ENCODE data around the gene RXRA. TPM values are rescaled to one million over a fixed set of nuclear protein-coding genes. Genes with fewer than 3 reads are reported as not detected.

Gene RXRA
- total and polyA plus RNA-seq, 2 of the 13 experiments (the other 11 are each of a cell fraction or from before 2014, with no cell fraction given), result 18.9 to 29.2 TPM

DNA sequence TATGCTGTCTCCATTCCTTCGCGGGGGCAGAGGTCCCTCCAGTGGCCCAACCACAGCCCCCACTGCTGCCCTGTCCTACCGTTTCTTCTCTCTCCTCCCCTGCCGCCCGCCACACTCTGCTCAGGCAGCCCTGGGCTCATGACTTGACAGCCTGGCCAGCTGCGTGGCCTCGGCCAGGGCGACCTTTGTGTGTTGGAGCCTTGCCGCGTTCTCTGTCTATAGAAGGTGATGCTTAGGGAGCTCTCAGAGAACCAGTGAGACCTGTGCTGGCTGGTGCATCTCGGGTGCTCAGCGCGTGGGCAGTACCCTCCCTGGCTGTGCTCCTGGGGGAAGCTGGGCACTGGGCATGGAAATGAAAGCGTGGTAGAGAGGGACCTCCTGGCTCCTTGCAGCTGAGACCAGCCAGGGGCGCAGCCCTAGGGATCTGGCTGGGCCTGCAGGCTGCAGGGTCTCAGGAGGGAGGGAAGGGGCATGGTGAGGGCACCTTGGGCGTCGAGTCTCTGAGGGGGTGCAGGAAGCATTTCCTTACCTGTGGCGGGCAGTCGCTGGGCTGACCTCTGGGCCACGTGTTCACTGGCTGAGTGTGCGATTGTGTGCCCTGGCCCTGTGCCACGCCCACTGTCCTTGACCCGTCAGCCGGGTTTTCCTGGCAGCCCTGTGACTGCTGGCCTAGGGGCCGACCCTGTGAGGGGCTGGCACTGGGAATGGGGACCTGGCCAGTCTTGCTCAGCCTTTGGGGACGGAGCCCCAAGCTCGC, 50.3 kb downstream of the RXRA start (continued):
- no peak for TF ChIP-seq ASH2L (IDR thresholded peaks at IDR 0.05; ENCODE audit: insufficient read length, low read depth, low read length)
- no peak for TF ChIP-seq STAT5B (CRISPR knock-in tag; IDR thresholded peaks at IDR 0.05)
- TF ChIP-seq, protein P1, sequence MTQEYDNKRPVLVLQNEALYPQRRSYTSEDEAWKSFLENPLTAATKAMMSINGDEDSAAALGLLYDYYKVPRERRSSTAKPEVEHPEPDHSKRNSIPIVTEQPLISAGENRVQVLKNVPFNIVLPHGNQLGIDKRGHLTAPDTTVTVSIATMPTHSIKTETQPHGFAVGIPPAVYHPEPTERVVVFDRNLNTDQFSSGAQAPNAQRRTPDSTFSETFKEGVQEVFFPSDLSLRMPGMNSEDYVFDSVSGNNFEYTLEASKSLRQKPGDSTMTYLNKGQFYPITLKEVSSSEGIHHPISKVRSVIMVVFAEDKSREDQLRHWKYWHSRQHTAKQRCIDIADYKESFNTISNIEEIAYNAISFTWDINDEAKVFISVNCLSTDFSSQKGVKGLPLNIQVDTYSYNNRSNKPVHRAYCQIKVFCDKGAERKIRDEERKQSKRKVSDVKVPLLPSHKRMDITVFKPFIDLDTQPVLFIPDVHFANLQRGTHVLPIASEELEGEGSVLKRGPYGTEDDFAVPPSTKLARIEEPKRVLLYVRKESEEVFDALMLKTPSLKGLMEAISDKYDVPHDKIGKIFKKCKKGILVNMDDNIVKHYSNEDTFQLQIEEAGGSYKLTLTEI (CRISPR knock-in tag; conservative IDR thresholded peaks at IDR 0.05), result no peak
- TF ChIP-seq PHB2 (IDR thresholded peaks at IDR 0.05; ENCODE audit: partially characterized antibody), result no peak
- TF ChIP-seq HOXA3 (CRISPR knock-in tag; IDR thresholded peaks at IDR 0.05), result no peak
- no peak for TF ChIP-seq PCBP1 (IDR thresholded peaks at IDR 0.05; ENCODE audit: borderline replicate concordance, low read depth, low read length)
- no peak for TF ChIP-seq ZNF317 (CRISPR knock-in tag; IDR thresholded peaks at IDR 0.05)
- TF ChIP-seq KMT2B (CRISPR knock-in tag; IDR thresholded peaks at IDR 0.05), result no peak
- TF ChIP-seq ZBTB3 (CRISPR knock-in tag; IDR thresholded peaks at IDR 0.05; ENCODE audit: borderline replicate concordance, low read depth), result no peak
- no peak for TF ChIP-seq FOXK2 (IDR thresholded peaks at IDR 0.05)
- no peak for TF ChIP-seq CEBPG (CRISPR knock-in tag; IDR thresholded peaks at IDR 0.05)
- TF ChIP-seq ARHGAP35 (CRISPR knock-in tag; IDR thresholded peaks at IDR 0.05; ENCODE audit: borderline replicate concordance), result no peak
- TF ChIP-seq ZKSCAN5 (CRISPR knock-in tag; IDR thresholded peaks at IDR 0.05), result no peak
- TF ChIP-seq TP53 (CRISPR knock-in tag; conservative IDR thresholded peaks at IDR 0.05), result no peak
- TF ChIP-seq ZNF263 (CRISPR knock-in tag; IDR thresholded peaks at IDR 0.05), result no peak
- TF ChIP-seq, protein P2, sequence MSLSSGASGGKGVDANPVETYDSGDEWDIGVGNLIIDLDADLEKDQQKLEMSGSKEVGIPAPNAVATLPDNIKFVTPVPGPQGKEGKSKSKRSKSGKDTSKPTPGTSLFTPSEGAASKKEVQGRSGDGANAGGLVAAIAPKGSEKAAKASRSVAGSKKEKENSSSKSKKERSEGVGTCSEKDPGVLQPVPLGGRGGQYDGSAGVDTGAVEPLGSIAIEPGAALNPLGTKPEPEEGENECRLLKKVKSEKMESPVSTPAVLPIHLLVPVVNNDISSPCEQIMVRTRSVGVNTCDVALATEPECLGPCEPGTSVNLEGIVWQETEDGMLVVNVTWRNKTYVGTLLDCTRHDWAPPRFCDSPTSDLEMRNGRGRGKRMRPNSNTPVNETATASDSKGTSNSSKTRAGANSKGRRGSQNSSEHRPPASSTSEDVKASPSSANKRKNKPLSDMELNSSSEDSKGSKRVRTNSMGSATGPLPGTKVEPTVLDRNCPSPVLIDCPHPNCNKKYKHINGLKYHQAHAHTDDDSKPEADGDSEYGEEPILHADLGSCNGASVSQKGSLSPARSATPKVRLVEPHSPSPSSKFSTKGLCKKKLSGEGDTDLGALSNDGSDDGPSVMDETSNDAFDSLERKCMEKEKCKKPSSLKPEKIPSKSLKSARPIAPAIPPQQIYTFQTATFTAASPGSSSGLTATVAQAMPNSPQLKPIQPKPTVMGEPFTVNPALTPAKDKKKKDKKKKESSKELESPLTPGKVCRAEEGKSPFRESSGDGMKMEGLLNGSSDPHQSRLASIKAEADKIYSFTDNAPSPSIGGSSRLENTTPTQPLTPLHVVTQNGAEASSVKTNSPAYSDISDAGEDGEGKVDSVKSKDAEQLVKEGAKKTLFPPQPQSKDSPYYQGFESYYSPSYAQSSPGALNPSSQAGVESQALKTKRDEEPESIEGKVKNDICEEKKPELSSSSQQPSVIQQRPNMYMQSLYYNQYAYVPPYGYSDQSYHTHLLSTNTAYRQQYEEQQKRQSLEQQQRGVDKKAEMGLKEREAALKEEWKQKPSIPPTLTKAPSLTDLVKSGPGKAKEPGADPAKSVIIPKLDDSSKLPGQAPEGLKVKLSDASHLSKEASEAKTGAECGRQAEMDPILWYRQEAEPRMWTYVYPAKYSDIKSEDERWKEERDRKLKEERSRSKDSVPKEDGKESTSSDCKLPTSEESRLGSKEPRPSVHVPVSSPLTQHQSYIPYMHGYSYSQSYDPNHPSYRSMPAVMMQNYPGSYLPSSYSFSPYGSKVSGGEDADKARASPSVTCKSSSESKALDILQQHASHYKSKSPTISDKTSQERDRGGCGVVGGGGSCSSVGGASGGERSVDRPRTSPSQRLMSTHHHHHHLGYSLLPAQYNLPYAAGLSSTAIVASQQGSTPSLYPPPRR (CRISPR knock-in tag; IDR thresholded peaks at IDR 0.05; ENCODE audit: borderline replicate concordance), result no peak
- TF ChIP-seq ZNF10 (CRISPR knock-in tag; IDR thresholded peaks at IDR 0.05; ENCODE audit: borderline replicate concordance, low read depth), result no peak
- TF ChIP-seq ZNF543 (CRISPR knock-in tag; IDR thresholded peaks at IDR 0.05), result no peak
- no peak for TF ChIP-seq MEIS1 (CRISPR knock-in tag; IDR thresholded peaks at IDR 0.05; ENCODE audit: borderline replicate concordance)
- TF ChIP-seq ZNF354B (CRISPR knock-in tag; IDR thresholded peaks at IDR 0.05), result no peak
- TF ChIP-seq ELF4 (CRISPR knock-in tag; IDR thresholded peaks at IDR 0.05; ENCODE audit: borderline replicate concordance), result no peak
- no peak for TF ChIP-seq ZSCAN20 (CRISPR knock-in tag; IDR thresholded peaks at IDR 0.05; ENCODE audit: borderline replicate concordance)
- TF ChIP-seq ZKSCAN8 (CRISPR knock-in tag; IDR thresholded peaks at IDR 0.05; ENCODE audit: borderline replicate concordance), result no peak
- no peak for TF ChIP-seq ZNF33B (CRISPR knock-in tag; IDR thresholded peaks at IDR 0.05)
- no peak for TF ChIP-seq ZNF530 (CRISPR knock-in tag; IDR thresholded peaks at IDR 0.05; ENCODE audit: low read depth)
- TF ChIP-seq GATA4 (IDR thresholded peaks at IDR 0.05; ENCODE audit: borderline replicate concordance, low read depth), result no peak
